ENCODE measurements around the gene SYNJ1.

Gene SYNJ1

GRCh38 chr21:32581732-32582131 is 146.1 kb downstream of the SYNJ1 start:
- no peak for TF ChIP-seq CTCF (IDR thresholded peaks at IDR 0.05; ENCODE audit: insufficient read depth, low read length, poor library complexity, severe bottlenecking)
- Histone ChIP-seq H3K4me3 (replicated peaks; ENCODE audit: low read depth, low read length) (no peak overlapping the region), H3K27me3 (replicated peaks; ENCODE audit: control insufficient read depth, insufficient read depth, low read length) (no peaks in the 10 kb centered on the region; the same call in 1 of the 2 replicates), H3K36me3 (ENCODE audit: control insufficient read depth, insufficient read depth, low read length) (no peaks in the 10 kb centered on the region)
- no peak for DNase-seq (ENCODE audit: extremely low read depth, insufficient read length)

- DNase-seq (ENCODE audit: extremely low read depth, insufficient read length) = no peak
- H3K36me3 ChIP-seq (ENCODE audit: control insufficient read depth, insufficient read depth, low read length) = no peaks in the 10 kb centered on the region
- no peak for TF ChIP-seq CTCF (IDR thresholded peaks at IDR 0.05; ENCODE audit: insufficient read depth, low read length, poor library complexity, severe bottlenecking)
- no peak overlapping the region for H3K4me3 ChIP-seq (replicated peaks; ENCODE audit: low read depth, low read length)
- no peaks in the 10 kb centered on the region for H3K27me3 ChIP-seq (replicated peaks; ENCODE audit: control insufficient read depth, insufficient read depth, low read length)
Observed at GRCh38 chr21:32580949-32581348, 146.9 kb downstream of the SYNJ1 start.
